DOHH2 (cell line): ENCODE results near the gene KLHL18.

ENCODE experiments used
- H3F3A ChIP-seq: fragments of 200-600 bp; sonication (generic), shearing (Covaris generic); 2 replicates; pipeline ENCODE4 v1.6.0; 2016; ENCODE audit warnings: antibody characterized with exemption, mild to moderate bottlenecking; ENCODE audit not compliant: control insufficient read depth, insufficient read depth
- H3K27ac ChIP-seq: fragments of 200-600 bp; sonication (generic); 2 replicates; pipeline ENCODE4 v1.5.1; 2014; ENCODE audit warnings: low read depth, mild to moderate bottlenecking, low read length, moderate library complexity
- H3K27me3 ChIP-seq: fragments of 200-600 bp; sonication (generic); 2 replicates; pipeline ENCODE4 v1.6.1; 2014; ENCODE audit warnings: mild to moderate bottlenecking, low read length, mixed read lengths; ENCODE audit not compliant: control insufficient read depth
- H3K36me3 ChIP-seq: fragments of 200-600 bp; sonication (generic); 2 replicates; pipeline ENCODE4 v1.6.1; 2014; ENCODE audit warnings: mild to moderate bottlenecking, low read length, moderate library complexity, mixed read lengths; ENCODE audit not compliant: control insufficient read depth
- H3K4me1 ChIP-seq: fragments of 200-600 bp; sonication (generic); 2 replicates; pipeline ENCODE4 v1.6.1; 2014; ENCODE audit warnings: mild to moderate bottlenecking, low read length, mixed read lengths; ENCODE audit not compliant: control insufficient read depth
- H3K4me2 ChIP-seq: fragments of 200-600 bp; sonication (generic); 2 replicates; pipeline ENCODE4 v1.6.0; 2014; ENCODE audit warnings: mild to moderate bottlenecking, low read length, moderate library complexity
- H3K4me3 ChIP-seq: fragments of 200-600 bp; sonication (generic); 2 replicates; pipeline ENCODE4 v1.5.1; 2014; ENCODE audit warnings: mild to moderate bottlenecking, low read length, mixed read lengths
- H3K79me2 ChIP-seq: fragments of 200-600 bp; sonication (generic); 2 replicates; pipeline ENCODE4 v1.6.1; 2014; ENCODE audit warnings: mild to moderate bottlenecking, low read length, mixed read lengths; ENCODE audit not compliant: control insufficient read depth
- H3K9me2 ChIP-seq: fragments of 200-600 bp; sonication (generic); replicated peaks from 2 replicates; pipeline ENCODE4 v1.6.1; 2014; ENCODE audit warnings: mild to moderate bottlenecking, low read length, mixed read lengths; ENCODE audit not compliant: control insufficient read depth
- H3K9me3 ChIP-seq: fragments of 200-600 bp; sonication (generic); 2 replicates; pipeline ENCODE4 v1.6.1; 2014; ENCODE audit warnings: antibody characterized with exemption, low read length, mixed read lengths; ENCODE audit not compliant: control insufficient read depth, insufficient read depth
- H4K20me1 ChIP-seq: fragments of 200-600 bp; sonication (generic); 2 replicates; pipeline ENCODE4 v1.6.0; 2014; ENCODE audit warnings: low read depth, mild to moderate bottlenecking, antibody characterized with exemption, low read length, moderate library complexity; ENCODE audit not compliant: control insufficient read depth, insufficient read depth
- EZH2phosphoT487 ChIP-seq: fragments of 200-600 bp; sonication (generic); IDR thresholded peaks from 2 replicates; pipeline ENCODE4 v1.6.1; 2017; ENCODE audit warnings: borderline replicate concordance, mild to moderate bottlenecking, antibody characterized with exemption, low read length, moderate library complexity, mixed read lengths
- TF ChIP-seq, protein P1 (sequence below): fragments of 200-600 bp; sonication (generic); IDR thresholded peaks from one replicate; pipeline ENCODE4 v1.5.1; 2014; ENCODE audit warnings: antibody characterized with exemption, mild to moderate bottlenecking, low read depth, low read length; ENCODE audit not compliant: poor library complexity, severe bottlenecking

KLHL18 gene

DNA sequence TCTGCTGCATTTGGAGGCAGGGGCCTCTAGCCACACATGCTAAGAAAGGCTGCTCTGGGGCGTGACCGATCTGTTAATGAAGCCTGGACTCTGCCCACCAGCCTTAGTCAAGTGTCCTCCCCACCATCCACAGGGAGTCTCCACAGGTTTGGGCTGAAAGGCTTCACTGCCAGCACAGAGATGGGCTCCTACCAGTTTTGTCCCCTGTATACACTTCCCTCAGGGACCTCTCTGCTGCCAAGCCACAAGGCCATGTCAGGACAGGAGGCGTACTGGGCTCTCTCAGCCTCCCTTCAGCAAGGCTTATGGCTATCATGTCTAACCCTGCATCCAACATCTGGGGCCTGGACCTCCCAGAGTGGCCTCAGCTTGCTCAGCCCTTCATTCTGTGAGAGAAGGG lies 23.6 kb upstream of the KLHL18 start:
- Histone ChIP-seq H3F3A (no peaks in the 10 kb centered on the region), H3K79me2 (no peaks in the 10 kb centered on the region), H3K27me3 (no peaks in the 10 kb centered on the region), H3K9me3 (no peaks in the 10 kb centered on the region), H3K27ac (no peak overlapping the region), H3K9me2 (no peaks in the 10 kb centered on the region), H3K4me3 (no peak overlapping the region), H4K20me1 (no peaks in the 10 kb centered on the region), H3K4me2 (no peak overlapping the region), H3K4me1 (no peaks in the 10 kb centered on the region), H3K36me3 (no peaks in the 10 kb centered on the region)
- TF ChIP-seq, protein P1, sequence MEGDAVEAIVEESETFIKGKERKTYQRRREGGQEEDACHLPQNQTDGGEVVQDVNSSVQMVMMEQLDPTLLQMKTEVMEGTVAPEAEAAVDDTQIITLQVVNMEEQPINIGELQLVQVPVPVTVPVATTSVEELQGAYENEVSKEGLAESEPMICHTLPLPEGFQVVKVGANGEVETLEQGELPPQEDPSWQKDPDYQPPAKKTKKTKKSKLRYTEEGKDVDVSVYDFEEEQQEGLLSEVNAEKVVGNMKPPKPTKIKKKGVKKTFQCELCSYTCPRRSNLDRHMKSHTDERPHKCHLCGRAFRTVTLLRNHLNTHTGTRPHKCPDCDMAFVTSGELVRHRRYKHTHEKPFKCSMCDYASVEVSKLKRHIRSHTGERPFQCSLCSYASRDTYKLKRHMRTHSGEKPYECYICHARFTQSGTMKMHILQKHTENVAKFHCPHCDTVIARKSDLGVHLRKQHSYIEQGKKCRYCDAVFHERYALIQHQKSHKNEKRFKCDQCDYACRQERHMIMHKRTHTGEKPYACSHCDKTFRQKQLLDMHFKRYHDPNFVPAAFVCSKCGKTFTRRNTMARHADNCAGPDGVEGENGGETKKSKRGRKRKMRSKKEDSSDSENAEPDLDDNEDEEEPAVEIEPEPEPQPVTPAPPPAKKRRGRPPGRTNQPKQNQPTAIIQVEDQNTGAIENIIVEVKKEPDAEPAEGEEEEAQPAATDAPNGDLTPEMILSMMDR = no peak
- TF ChIP-seq EZH2phosphoT487 = no peak

DNA sequence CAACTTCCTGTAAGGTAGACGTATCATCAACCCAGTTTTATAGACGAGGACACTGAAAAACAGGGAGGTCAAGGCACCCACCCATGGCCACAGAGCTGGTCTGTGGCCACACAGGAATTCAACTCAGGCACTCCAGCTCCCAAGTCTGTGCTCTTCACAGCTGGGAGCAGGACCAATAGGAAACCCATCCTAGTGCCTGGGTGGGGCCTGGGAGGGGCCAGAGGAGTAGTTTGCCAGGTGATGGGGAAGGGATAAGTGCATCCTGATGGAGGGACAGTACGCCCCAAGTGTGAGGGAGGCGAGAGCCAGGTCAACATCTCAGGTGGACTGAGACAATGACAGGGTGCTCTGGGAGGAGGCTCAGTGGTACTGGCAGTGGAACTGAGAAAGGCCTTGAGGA lies 22.1 kb upstream of the KLHL18 start:
- no peak for TF ChIP-seq EZH2phosphoT487
- TF ChIP-seq, protein P1 = no peak
- H3K27me3 ChIP-seq = no peaks in the 10 kb centered on the region
- H3K27ac ChIP-seq = no peak overlapping the region
- H3K4me1 ChIP-seq = no peaks in the 10 kb centered on the region
- no peaks in the 10 kb centered on the region for H3K9me3 ChIP-seq
- H3F3A ChIP-seq = no peaks in the 10 kb centered on the region
- no peaks in the 10 kb centered on the region for H3K36me3 ChIP-seq
- no peak overlapping the region for H3K4me3 ChIP-seq
- no peaks in the 10 kb centered on the region for H4K20me1 ChIP-seq
- no peaks in the 10 kb centered on the region for H3K9me2 ChIP-seq
- H3K4me2 ChIP-seq = no peak overlapping the region
- no peaks in the 10 kb centered on the region for H3K79me2 ChIP-seq

DNA sequence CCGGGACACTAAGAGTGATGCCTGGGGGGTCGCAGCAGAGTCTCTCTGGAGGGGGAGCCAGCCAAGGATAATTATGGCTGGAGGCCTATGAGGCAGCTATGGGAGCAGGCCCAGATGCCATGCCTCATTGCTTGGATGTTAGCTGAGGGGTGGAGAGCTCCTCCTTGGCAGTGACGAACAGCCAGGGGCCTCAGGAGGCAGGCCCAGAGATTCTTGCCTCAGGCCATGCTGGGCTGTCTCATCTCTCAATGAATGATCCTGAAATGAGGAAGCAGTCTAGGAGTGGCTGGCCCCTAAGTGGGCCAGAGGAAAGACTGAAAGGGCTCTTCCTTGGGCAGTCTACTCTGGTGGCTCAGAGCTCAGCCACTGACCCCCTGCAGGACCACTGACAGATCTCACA lies 21.4 kb upstream of the KLHL18 start:
- Histone ChIP-seq H3K36me3 (no peaks in the 10 kb centered on the region), H3K4me3 (no peak overlapping the region), H3K4me2 (no peak overlapping the region)

More for the DNA sequence above, 21.4 kb upstream of the KLHL18 start:
- no peaks in the 10 kb centered on the region for H4K20me1 ChIP-seq
- TF ChIP-seq, protein P1 = no peak
- TF ChIP-seq EZH2phosphoT487 = no peak
- peaks cover 7% of the 10 kb centered on the region for H3K4me1 ChIP-seq
- H3F3A ChIP-seq = no peaks in the 10 kb centered on the region
- H3K27me3 ChIP-seq = no peaks in the 10 kb centered on the region
- no peaks in the 10 kb centered on the region for H3K9me2 ChIP-seq
- H3K79me2 ChIP-seq = no peaks in the 10 kb centered on the region
- no peaks in the 10 kb centered on the region for H3K9me3 ChIP-seq
- no peak overlapping the region for H3K27ac ChIP-seq
